CD4-positive, alpha-beta T cell treated with Interleukin-15 for 1 hour (primary cell): Measurements from ENCODE around the gene CDCA4.
"Not testable (repeated sequence)": the region's sequence is repeated elsewhere in the genome, so short reads cannot be mapped to it uniquely, and the experiment has no call there.

Experiments used
- DNase-seq: peaks from one replicate; pipeline ENCODE4 v3.0.0-alpha.2; 2020

Gene CDCA4

GRCh38 chr14:105056303-105056831, 35.5 kb upstream of the CDCA4 start:
- peak; percentile 13 for DNase-seq

GRCh38 chr14:105055736-105056302, 34.9 kb upstream of the CDCA4 start:
- peak; percentile 16 for DNase-seq

- DNase-seq: peak; percentile 13
Observed at GRCh38 chr14:105055334-105055733, 34.5 kb upstream of the CDCA4 start.

- no peak for DNase-seq
Observed at GRCh38 chr14:105053996-105054395, 33.1 kb upstream of the CDCA4 start.

- no peak for DNase-seq
Observed at GRCh38 chr14:105053421-105053820, 32.5 kb upstream of the CDCA4 start.

- peak; percentile 12 for DNase-seq
Observed at GRCh38 chr14:105052110-105052458, 31.2 kb upstream of the CDCA4 start.

GRCh38 chr14:105051182-105052109, 30.6 kb upstream of the CDCA4 start:
- peak; percentile 16 for DNase-seq

- DNase-seq: no peak
Observed at GRCh38 chr14:105050551-105050897, 29.6 kb upstream of the CDCA4 start.

- no peak for DNase-seq
Observed at GRCh38 chr14:105049753-105050550, 29.1 kb upstream of the CDCA4 start.

GRCh38 chr14:105047283-105048016, 26.6 kb upstream of the CDCA4 start:
- DNase-seq: peak; percentile 36

GRCh38 chr14:105046891-105047282, 26.0 kb upstream of the CDCA4 start:
- no peak for DNase-seq

- peak; percentile 89 for DNase-seq
Observed at GRCh38 chr14:105045710-105046326, 24.9 kb upstream of the CDCA4 start.

GRCh38 chr14:105043641-105044040, 22.8 kb upstream of the CDCA4 start:
- DNase-seq: peak; percentile 10

GRCh38 chr14:105042813-105043212, 21.9 kb upstream of the CDCA4 start:
- DNase-seq: no peak

- peak; percentile 14 for DNase-seq
Observed at GRCh38 chr14:105041841-105042765, 21.2 kb upstream of the CDCA4 start.

GRCh38 chr14:105039458-105040205, 18.7 kb upstream of the CDCA4 start:
- peak; percentile 1 for DNase-seq

GRCh38 chr14:105035616-105036015, 14.7 kb upstream of the CDCA4 start:
- not testable (repeated sequence) for DNase-seq

GRCh38 chr14:105034315-105035039, 13.6 kb upstream of the CDCA4 start:
- DNase-seq: peak; percentile 45

- peak; percentile 6 for DNase-seq
Observed at GRCh38 chr14:105033412-105033900, 12.6 kb upstream of the CDCA4 start.
